ENCODE data around the gene KIF26B. TPM values are rescaled to one million over a fixed set of nuclear protein-coding genes. Genes with fewer than 3 reads are reported as not detected.

KIF26B gene
- total RNA-seq, 1 experiment from 2014 or later: 2.3 TPM

- Histone ChIP-seq H4K20me1 (ENCODE audit: insufficient read depth, low read depth, low read length) (no peaks in the 10 kb centered on the region), H3K9me2 (replicated peaks; ENCODE audit: insufficient read depth, low read length) (no peaks in the 10 kb centered on the region), H3K4me3 (ENCODE audit: low read length) (no peak overlapping the region), H3K27ac (ENCODE audit: low read length) (peak overlapping the region; percentile 64), H3K9ac (ENCODE audit: low read length) (peak overlapping the region; percentile 39), H2AFZ (ENCODE audit: low read length) (no peak overlapping the region), H3K36me3 (ENCODE audit: insufficient read depth, low read length) (no peaks in the 10 kb centered on the region), H3K27me3 (ENCODE audit: low read length) (no peaks in the 10 kb centered on the region), H3K79me2 (ENCODE audit: low read length) (no peaks in the 10 kb centered on the region), H3K4me1 (ENCODE audit: low read length) (peaks cover 39% of the 10 kb centered on the region), H3K4me2 (ENCODE audit: low read depth, low read length, poor library complexity, severe bottlenecking) (peak overlapping the region; percentile 29), H3K9me3 (ENCODE audit: low read length) (no peaks in the 10 kb centered on the region)
- DNase-seq: peak; percentile 65
These were observed 532.4 kb downstream of the KIF26B start for GRCh38 chr1:245687152-245687635.

GRCh38 chr1:245687636-245688535 lies 533.1 kb downstream of the KIF26B start:
- Histone ChIP-seq H2AFZ (ENCODE audit: low read length) (no peak overlapping the region), H3K4me1 (ENCODE audit: low read length) (peaks cover 36% of the 10 kb centered on the region), H3K4me3 (ENCODE audit: low read length) (no peak overlapping the region), H3K9ac (ENCODE audit: low read length) (no peak overlapping the region), H3K27ac (ENCODE audit: low read length) (no peak overlapping the region; the same call in 1 of the 2 replicates), H3K9me2 (replicated peaks; ENCODE audit: insufficient read depth, low read length) (no peaks in the 10 kb centered on the region), H3K9me3 (ENCODE audit: low read length) (no peaks in the 10 kb centered on the region), H4K20me1 (ENCODE audit: insufficient read depth, low read depth, low read length) (no peaks in the 10 kb centered on the region), H3K27me3 (ENCODE audit: low read length) (no peaks in the 10 kb centered on the region), H3K79me2 (ENCODE audit: low read length) (no peaks in the 10 kb centered on the region), H3K36me3 (ENCODE audit: insufficient read depth, low read length) (no peaks in the 10 kb centered on the region), H3K4me2 (ENCODE audit: low read depth, low read length, poor library complexity, severe bottlenecking) (no peak overlapping the region)
- peak; percentile 57 for DNase-seq

- Histone ChIP-seq H2AFZ (ENCODE audit: low read length) (no peak overlapping the region), H3K36me3 (ENCODE audit: insufficient read depth, low read length) (no peaks in the 10 kb centered on the region), H3K27me3 (ENCODE audit: low read length) (no peaks in the 10 kb centered on the region), H3K4me1 (ENCODE audit: low read length) (peaks cover 27% of the 10 kb centered on the region), H3K27ac (ENCODE audit: low read length) (no peak overlapping the region), H3K79me2 (ENCODE audit: low read length) (no peaks in the 10 kb centered on the region), H3K4me2 (ENCODE audit: low read depth, low read length, poor library complexity, severe bottlenecking) (no peak overlapping the region), H3K9me2 (replicated peaks; ENCODE audit: insufficient read depth, low read length) (no peaks in the 10 kb centered on the region), H3K9ac (ENCODE audit: low read length) (no peak overlapping the region), H3K4me3 (ENCODE audit: low read length) (no peak overlapping the region), H4K20me1 (ENCODE audit: insufficient read depth, low read depth, low read length) (no peaks in the 10 kb centered on the region), H3K9me3 (ENCODE audit: low read length) (no peaks in the 10 kb centered on the region)
- no peak for DNase-seq
These were observed 534.0 kb downstream of the KIF26B start for GRCh38 chr1:245688536-245689453.

DNA sequence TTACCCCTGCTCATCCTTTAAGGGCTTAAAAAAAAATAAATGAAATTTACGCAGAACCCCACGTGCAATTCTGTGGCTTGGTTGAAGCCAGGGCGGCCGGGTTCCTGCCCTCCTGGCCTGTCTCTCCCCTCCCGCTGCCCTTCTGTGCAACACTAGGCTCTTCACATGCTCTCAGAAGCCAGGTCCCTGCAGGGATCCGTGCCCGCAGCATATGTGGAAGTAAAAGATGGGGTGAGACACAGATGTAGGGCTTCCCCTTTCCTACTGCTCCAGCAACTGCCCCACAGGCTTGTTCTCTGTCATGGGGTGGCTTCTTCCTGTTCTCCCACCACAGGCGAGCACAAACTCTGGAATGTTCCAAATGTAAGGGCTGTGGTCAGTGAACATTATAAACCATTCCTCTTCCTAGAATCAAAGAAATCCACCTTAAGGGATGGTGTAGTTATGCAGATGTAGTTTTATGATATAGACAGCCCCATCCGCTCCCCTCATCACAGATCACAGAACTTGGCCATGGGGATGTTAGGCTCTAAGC lies 535.4 kb downstream of the KIF26B start:
- H3K36me3 ChIP-seq (ENCODE audit: insufficient read depth, low read length): no peaks in the 10 kb centered on the region; the same call in 1 of the 2 replicates
- no peak overlapping the region for H3K27ac ChIP-seq (ENCODE audit: low read length)
- H3K9ac ChIP-seq (ENCODE audit: low read length): no peak overlapping the region
- no peaks in the 10 kb centered on the region for H3K79me2 ChIP-seq (ENCODE audit: low read length)
- H3K27me3 ChIP-seq (ENCODE audit: low read length): no peaks in the 10 kb centered on the region
- H4K20me1 ChIP-seq (ENCODE audit: insufficient read depth, low read depth, low read length): no peaks in the 10 kb centered on the region
- no peak overlapping the region for H3K4me2 ChIP-seq (ENCODE audit: low read depth, low read length, poor library complexity, severe bottlenecking)
- H3K4me1 ChIP-seq (ENCODE audit: low read length): peaks cover 25% of the 10 kb centered on the region
- no peaks in the 10 kb centered on the region for H3K9me3 ChIP-seq (ENCODE audit: low read length)
- no peak overlapping the region for H2AFZ ChIP-seq (ENCODE audit: low read length)
- no peaks in the 10 kb centered on the region for H3K9me2 ChIP-seq (replicated peaks; ENCODE audit: insufficient read depth, low read length)
- DNase-seq: no peak
- no peak overlapping the region for H3K4me3 ChIP-seq (ENCODE audit: low read length)

- Histone ChIP-seq H3K36me3 (ENCODE audit: insufficient read depth, low read length) (peaks cover 2% of the 10 kb centered on the region; the same call in 1 of the 2 replicates), H3K9me2 (replicated peaks; ENCODE audit: insufficient read depth, low read length) (no peaks in the 10 kb centered on the region), H2AFZ (ENCODE audit: low read length) (no peak overlapping the region), H3K4me3 (ENCODE audit: low read length) (no peak overlapping the region), H3K9ac (ENCODE audit: low read length) (no peak overlapping the region), H3K4me2 (ENCODE audit: low read depth, low read length, poor library complexity, severe bottlenecking) (no peak overlapping the region), H3K27ac (ENCODE audit: low read length) (no peak overlapping the region), H3K4me1 (ENCODE audit: low read length) (peaks cover 28% of the 10 kb centered on the region), H3K79me2 (ENCODE audit: low read length) (no peaks in the 10 kb centered on the region), H3K27me3 (ENCODE audit: low read length) (no peaks in the 10 kb centered on the region), H3K9me3 (ENCODE audit: low read length) (no peaks in the 10 kb centered on the region), H4K20me1 (ENCODE audit: insufficient read depth, low read depth, low read length) (no peaks in the 10 kb centered on the region)
- DNase-seq: no peak
These were observed 536.3 kb downstream of the KIF26B start for GRCh38 chr1:245690946-245691541.

GRCh38 chr1:245691897-245692296 lies 537.1 kb downstream of the KIF26B start:
- H3K9ac ChIP-seq (ENCODE audit: low read length): no peak overlapping the region
- H3K4me1 ChIP-seq (ENCODE audit: low read length): peaks cover 24% of the 10 kb centered on the region
- no peak overlapping the region for H2AFZ ChIP-seq (ENCODE audit: low read length)
- peaks cover 8% of the 10 kb centered on the region; the same call in 1 of the 2 replicates for H3K36me3 ChIP-seq (ENCODE audit: insufficient read depth, low read length)
- H3K79me2 ChIP-seq (ENCODE audit: low read length): no peaks in the 10 kb centered on the region
- H4K20me1 ChIP-seq (ENCODE audit: insufficient read depth, low read depth, low read length): no peaks in the 10 kb centered on the region
- H3K4me2 ChIP-seq (ENCODE audit: low read depth, low read length, poor library complexity, severe bottlenecking): no peak overlapping the region
- no peaks in the 10 kb centered on the region for H3K9me2 ChIP-seq (replicated peaks; ENCODE audit: insufficient read depth, low read length)
- no peaks in the 10 kb centered on the region for H3K27me3 ChIP-seq (ENCODE audit: low read length)
- H3K27ac ChIP-seq (ENCODE audit: low read length): peak overlapping the region; percentile 25; the same call in 1 of the 2 replicates
- no peaks in the 10 kb centered on the region for H3K9me3 ChIP-seq (ENCODE audit: low read length)
- H3K4me3 ChIP-seq (ENCODE audit: low read length): no peak overlapping the region
- DNase-seq: no peak

GRCh38 chr1:245692318-245692717 lies 537.5 kb downstream of the KIF26B start:
- Histone ChIP-seq H3K27ac (ENCODE audit: low read length) (no peak overlapping the region), H3K4me2 (ENCODE audit: low read depth, low read length, poor library complexity, severe bottlenecking) (no peak overlapping the region), H3K9ac (ENCODE audit: low read length) (no peak overlapping the region), H3K4me3 (ENCODE audit: low read length) (no peak overlapping the region), H4K20me1 (ENCODE audit: insufficient read depth, low read depth, low read length) (no peaks in the 10 kb centered on the region), H3K9me2 (replicated peaks; ENCODE audit: insufficient read depth, low read length) (no peaks in the 10 kb centered on the region), H2AFZ (ENCODE audit: low read length) (no peak overlapping the region), H3K79me2 (ENCODE audit: low read length) (no peaks in the 10 kb centered on the region), H3K9me3 (ENCODE audit: low read length) (no peaks in the 10 kb centered on the region), H3K27me3 (ENCODE audit: low read length) (no peaks in the 10 kb centered on the region), H3K4me1 (ENCODE audit: low read length) (peaks cover 24% of the 10 kb centered on the region), H3K36me3 (ENCODE audit: insufficient read depth, low read length) (peaks cover 8% of the 10 kb centered on the region; the same call in 1 of the 2 replicates)
- no peak for DNase-seq
